H9 (cell line): ENCODE results near the gene ACP2. TPM values are rescaled to one million over a fixed set of nuclear protein-coding genes. Genes with fewer than 3 reads are reported as not detected.

Experiments
- DNase-seq: peaks from one replicate; pipeline ENCODE4 v3.0.0-alpha.2; 2017
- H2AFZ ChIP-seq: one replicate; pipeline ENCODE4 v1.6.1; 2013; ENCODE audit warnings: mild to moderate bottlenecking, low read length, control low read depth, moderate library complexity
- H2AK5ac ChIP-seq: 2 replicates; pipeline ENCODE4 v1.6.1; 2013; ENCODE audit warnings: low read length, control low read depth, mixed read lengths; ENCODE audit not compliant: insufficient read length
- H2BK120ac ChIP-seq: one replicate; pipeline ENCODE4 v1.6.1; 2013; ENCODE audit warnings: low read depth, mild to moderate bottlenecking, low read length, control low read depth, inconsistent platforms; ENCODE audit not compliant: poor library complexity, severe bottlenecking
- H2BK12ac ChIP-seq: 2 replicates; pipeline ENCODE4 v1.6.1; 2013; ENCODE audit warnings: low read length, control low read depth, mixed read lengths, low read depth; ENCODE audit not compliant: insufficient read length
- H2BK15ac ChIP-seq: 2 replicates; pipeline ENCODE4 v1.6.1; 2013; ENCODE audit warnings: low read depth, low read length, control low read depth
- H2BK20ac ChIP-seq: one replicate; pipeline ENCODE4 v1.6.1; 2013; ENCODE audit warnings: low read depth, mild to moderate bottlenecking, low read length, control low read depth, inconsistent platforms; ENCODE audit not compliant: poor library complexity, severe bottlenecking
- H2BK5ac ChIP-seq: 2 replicates; pipeline ENCODE4 v1.6.1; 2013; ENCODE audit warnings: low read length, control low read depth, mixed read lengths; ENCODE audit not compliant: insufficient read length
- H3K14ac ChIP-seq: 2 replicates; pipeline ENCODE4 v1.6.1; 2013; ENCODE audit warnings: low read length, control low read depth; ENCODE audit not compliant: insufficient read depth
- H3K18ac ChIP-seq: 2 replicates; pipeline ENCODE4 v1.6.1; 2013; ENCODE audit warnings: low read depth, mild to moderate bottlenecking, mixed read lengths, low read length, control low read depth; ENCODE audit not compliant: insufficient read length
- H3K23ac ChIP-seq: 2 replicates; pipeline ENCODE4 v1.6.1; 2013; ENCODE audit warnings: low read length, control low read depth, mixed read lengths, low read depth; ENCODE audit not compliant: insufficient read length
- H3K23me2 ChIP-seq: 2 replicates; pipeline ENCODE4 v1.6.1; 2013; ENCODE audit warnings: low read depth, mild to moderate bottlenecking, mixed read lengths, low read length, control low read depth; ENCODE audit not compliant: insufficient read length, poor library complexity, severe bottlenecking
- H3K27ac ChIP-seq: 2 replicates; pipeline ENCODE4 v1.5.1; 2013; ENCODE audit warnings: low read length, control low read depth, mixed read lengths, low read depth; ENCODE audit not compliant: insufficient read length
- H3K27me3 ChIP-seq: 2 replicates; pipeline ENCODE4 v1.6.1; 2013; ENCODE audit warnings: low read length, control low read depth, inconsistent platforms; ENCODE audit not compliant: insufficient read depth
- H3K4ac ChIP-seq: 2 replicates; pipeline ENCODE4 v1.6.1; 2013; ENCODE audit warnings: low read depth, mild to moderate bottlenecking, control low read depth, inconsistent platforms, low read length, moderate library complexity
- H3K4me1 ChIP-seq: 2 replicates; pipeline ENCODE4 v1.6.1; 2013; ENCODE audit warnings: low read length, control low read depth, inconsistent platforms; ENCODE audit not compliant: insufficient read depth
- H3K4me2 ChIP-seq: 2 replicates; pipeline ENCODE4 v1.6.1; 2013; ENCODE audit warnings: low read length, control low read depth, mixed read lengths; ENCODE audit not compliant: insufficient read length, insufficient read depth
- H3K56ac ChIP-seq: 2 replicates; pipeline ENCODE4 v1.6.1; 2013; ENCODE audit warnings: low read depth, mild to moderate bottlenecking, mixed read lengths, low read length, control low read depth; ENCODE audit not compliant: insufficient read length
- H3K79me1 ChIP-seq: 2 replicates; pipeline ENCODE4 v1.6.1; 2013; ENCODE audit warnings: low read depth, mild to moderate bottlenecking, moderate library complexity, low read length, control low read depth, inconsistent platforms; ENCODE audit not compliant: insufficient read depth, poor library complexity, severe bottlenecking
- H3K79me2 ChIP-seq: 2 replicates; pipeline ENCODE4 v1.6.1; 2013; ENCODE audit warnings: low read length, control low read depth, inconsistent platforms; ENCODE audit not compliant: insufficient read depth
- H3K9ac ChIP-seq: 2 replicates; pipeline ENCODE4 v1.6.1; 2013; ENCODE audit warnings: low read length, control low read depth, mixed read lengths; ENCODE audit not compliant: insufficient read length; ENCODE audit errors: extremely low read depth
- H3K9me3 ChIP-seq: one replicate; pipeline ENCODE4 v1.6.1; 2013; ENCODE audit warnings: low read depth, low read length, inconsistent platforms; ENCODE audit not compliant: control insufficient read depth
- H3T11ph ChIP-seq: one replicate; pipeline ENCODE4 v1.6.1; 2013; ENCODE audit warnings: mild to moderate bottlenecking, low read length, control low read depth, inconsistent platforms
- H4K20me1 ChIP-seq: one replicate; pipeline ENCODE4 v1.6.1; 2013; ENCODE audit not compliant: control insufficient read depth, insufficient read length, insufficient read depth
- H4K5ac ChIP-seq: 2 replicates; pipeline ENCODE4 v1.6.1; 2013; ENCODE audit warnings: low read depth, mild to moderate bottlenecking, mixed read lengths, low read length, control low read depth; ENCODE audit not compliant: insufficient read length
- H4K8ac ChIP-seq: replicated peaks from 2 replicates; pipeline ENCODE4 v1.6.1; 2013; ENCODE audit warnings: low read length, control low read depth, mixed read lengths, low read depth; ENCODE audit not compliant: insufficient read length
- H4K91ac ChIP-seq: 2 replicates; pipeline ENCODE4 v1.6.1; 2013; ENCODE audit warnings: low read depth, mild to moderate bottlenecking, moderate library complexity, mixed read lengths, low read length, control low read depth; ENCODE audit not compliant: insufficient read length
- H3K27ac Mint-ChIP-seq, 3 experiments: 2 replicates in 2 of 3; 3 replicates in 1 of 3; pipeline ENCODE4 v1.8.0; 2020 to 2021; ENCODE audit warnings: mixed read lengths in 3 of 3, mild to moderate bottlenecking in 1 of 3, moderate library complexity in 1 of 3
- H3K27me3 Mint-ChIP-seq: 2 replicates; pipeline ENCODE4 v1.8.0; 2021; ENCODE audit warnings: low read depth, mild to moderate bottlenecking, moderate library complexity, mixed read lengths
- H3K36me3 Mint-ChIP-seq, 3 experiments: 2 replicates in 2 of 3; 3 replicates in 1 of 3; pipeline ENCODE4 v1.8.0; 2020 to 2021; ENCODE audit warnings: low read depth in 3 of 3, mixed read lengths in 3 of 3; ENCODE audit not compliant: insufficient read depth in 1 of 3
- H3K4me1 Mint-ChIP-seq, 2 experiments: 2 replicates each; pipeline ENCODE4 v1.8.0; 2020; ENCODE audit warnings: mixed read lengths in 2 of 2
- H3K4me3 Mint-ChIP-seq, 2 experiments: 2 replicates in 1 of 2; 3 replicates in 1 of 2; pipeline ENCODE4 v1.8.0; 2020 to 2021; ENCODE audit warnings: mild to moderate bottlenecking in 2 of 2, mixed read lengths in 2 of 2, moderate library complexity in 1 of 2
- H3K9me3 Mint-ChIP-seq, 2 experiments: 2 replicates in 1 of 2; 3 replicates in 1 of 2; pipeline ENCODE4 v1.8.0; 2020; ENCODE audit warnings: mild to moderate bottlenecking in 2 of 2, mixed read lengths in 2 of 2, moderate library complexity in 1 of 2
- CTCF ChIP-seq: fragments of 200-600 bp; sonication (generic); conservative IDR thresholded peaks from 3 replicates; pipeline ENCODE4 v1.8.0; 2021; ENCODE audit warnings: antibody characterized with exemption, mild to moderate bottlenecking
- WGBS: extraction: QIAGEN DNeasy Blood & Tissue Kit; methylation state at CpG from one replicate; pipeline ENCODE4 v1.1.7; 2013; ENCODE audit warnings: missing lambda C conversion rate, low lambda C conversion rate, mixed read lengths; ENCODE audit not compliant: insufficient read length; ENCODE audit errors: extremely low coverage; 5-methylcytosine and 5-hydroxymethylcytosine counted together
- total RNA-seq: library from RNA; stranded (reverse); gene quantifications from 2 replicates; pipeline ENCODE4 v1.2.1, GENCODE V29; 2021

ACP2 gene
- total RNA-seq, 1 experiment from 2014 or later: 29.5 TPM

GRCh38 chr11:47264119-47264518 lies 15.5 kb upstream of the ACP2 start:
- no peak overlapping the region for H3T11ph ChIP-seq
- H3K14ac ChIP-seq: no peak overlapping the region
- no peak overlapping the region for H2BK15ac ChIP-seq
- H3K4ac ChIP-seq: no peak overlapping the region
- no peak overlapping the region for H3K27ac ChIP-seq
- no peak overlapping the region for H4K5ac ChIP-seq
- no peak overlapping the region for H3K9ac ChIP-seq
- no peak overlapping the region for H3K18ac ChIP-seq
- Mint-ChIP-seq H3K27me3 (no peaks in the 10 kb centered on the region), H3K36me3 (peaks cover 0 to 6% (median 0%) of the 10 kb centered on the region in 3 experiments; a peak in 3 of 7 replicates), H3K4me1 (peaks cover 24 to 25% of the 10 kb centered on the region in 2 experiments), H3K27ac (peak overlapping the region; percentile 10 to 32 (median 28); a peak in 3 of 7 replicates), H3K4me3 (no peak overlapping the region), H3K9me3 (no peaks in the 10 kb centered on the region)
- H2BK5ac ChIP-seq: no peak overlapping the region
- no peaks in the 10 kb centered on the region for H3K79me1 ChIP-seq
- no peak overlapping the region for H3K4me2 ChIP-seq
- no peak for DNase-seq
- no peak overlapping the region for H4K8ac ChIP-seq
- no peak overlapping the region for H3K56ac ChIP-seq
- no peak overlapping the region for H2BK20ac ChIP-seq
- no peak overlapping the region for H3K23ac ChIP-seq
- peaks cover 4% of the 10 kb centered on the region for H3K23me2 ChIP-seq
- no peak overlapping the region for H2AK5ac ChIP-seq
- H2BK120ac ChIP-seq: no peak overlapping the region
- no peak overlapping the region for H2BK12ac ChIP-seq
- H3K79me2 ChIP-seq: no peaks in the 10 kb centered on the region
- TF ChIP-seq CTCF: no peak
- no CpG with 5 or more reads among the region's 6 CpGs for WGBS
- no peak overlapping the region for H4K91ac ChIP-seq
- no peaks in the 10 kb centered on the region for H3K9me3 ChIP-seq
- H2AFZ ChIP-seq: no peak overlapping the region
- H3K27me3 ChIP-seq: no peaks in the 10 kb centered on the region
- H4K20me1 ChIP-seq: no peaks in the 10 kb centered on the region
- H3K4me1 ChIP-seq: peaks cover 7% of the 10 kb centered on the region; the same call in 1 of the 2 replicates
